Measurements from ENCODE around the gene CLPTM1L. TPM values are rescaled to one million over a fixed set of nuclear protein-coding genes. Genes with fewer than 3 reads are reported as not detected.

CLPTM1L gene, protein sequence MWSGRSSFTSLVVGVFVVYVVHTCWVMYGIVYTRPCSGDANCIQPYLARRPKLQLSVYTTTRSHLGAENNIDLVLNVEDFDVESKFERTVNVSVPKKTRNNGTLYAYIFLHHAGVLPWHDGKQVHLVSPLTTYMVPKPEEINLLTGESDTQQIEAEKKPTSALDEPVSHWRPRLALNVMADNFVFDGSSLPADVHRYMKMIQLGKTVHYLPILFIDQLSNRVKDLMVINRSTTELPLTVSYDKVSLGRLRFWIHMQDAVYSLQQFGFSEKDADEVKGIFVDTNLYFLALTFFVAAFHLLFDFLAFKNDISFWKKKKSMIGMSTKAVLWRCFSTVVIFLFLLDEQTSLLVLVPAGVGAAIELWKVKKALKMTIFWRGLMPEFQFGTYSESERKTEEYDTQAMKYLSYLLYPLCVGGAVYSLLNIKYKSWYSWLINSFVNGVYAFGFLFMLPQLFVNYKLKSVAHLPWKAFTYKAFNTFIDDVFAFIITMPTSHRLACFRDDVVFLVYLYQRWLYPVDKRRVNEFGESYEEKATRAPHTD
- 144 and 197 TPM in 2 replicates for total RNA-seq

DNA sequence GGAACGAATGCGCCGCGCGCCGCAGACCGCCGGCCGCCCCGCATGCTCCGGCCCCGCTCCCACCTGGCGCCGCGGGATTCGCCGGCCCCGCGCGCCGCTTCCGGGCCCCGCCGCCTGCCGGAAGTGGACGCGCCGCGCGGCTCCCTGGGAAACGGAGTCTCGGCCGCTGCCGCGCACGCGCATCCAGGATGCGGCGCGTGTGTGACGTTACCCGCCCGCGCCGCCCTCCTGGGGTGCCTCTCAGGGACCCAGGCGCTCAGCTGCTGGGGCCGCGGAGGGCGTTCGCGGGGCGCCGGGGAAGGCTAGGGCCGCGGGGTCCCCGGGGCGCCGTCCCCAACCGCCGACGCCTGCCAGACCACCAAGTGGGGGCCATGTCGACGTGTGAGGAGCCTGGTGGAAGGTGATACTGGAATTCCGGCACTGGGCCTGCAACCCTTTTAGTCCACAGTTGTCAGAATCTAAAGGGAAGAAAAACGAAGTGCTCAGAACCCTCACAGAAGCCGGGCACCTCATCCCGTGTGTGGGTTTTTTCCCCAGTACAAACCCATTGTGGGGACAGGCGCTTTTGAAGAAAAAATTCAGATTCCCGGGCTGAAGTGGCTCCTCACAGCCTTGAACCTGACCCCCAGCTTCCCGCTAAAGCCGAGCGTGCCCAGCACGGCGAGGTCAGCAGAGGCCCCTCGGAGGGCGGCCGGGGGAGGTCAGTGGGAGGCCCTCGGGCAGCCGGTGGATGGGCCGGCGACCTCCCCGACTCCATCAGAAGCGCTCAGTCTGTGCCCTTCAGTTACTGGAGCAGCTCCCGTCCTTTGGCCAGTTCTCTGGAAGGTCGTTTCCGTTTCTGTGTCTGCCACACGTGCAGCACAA, at the start of gene CLPTM1L:
Gene CLPTM1L (minus strand): TSS at position 125 of the 864 bp plus-strand sequence. CDS start 258 bp downstream, outside the sequence.

DNA sequence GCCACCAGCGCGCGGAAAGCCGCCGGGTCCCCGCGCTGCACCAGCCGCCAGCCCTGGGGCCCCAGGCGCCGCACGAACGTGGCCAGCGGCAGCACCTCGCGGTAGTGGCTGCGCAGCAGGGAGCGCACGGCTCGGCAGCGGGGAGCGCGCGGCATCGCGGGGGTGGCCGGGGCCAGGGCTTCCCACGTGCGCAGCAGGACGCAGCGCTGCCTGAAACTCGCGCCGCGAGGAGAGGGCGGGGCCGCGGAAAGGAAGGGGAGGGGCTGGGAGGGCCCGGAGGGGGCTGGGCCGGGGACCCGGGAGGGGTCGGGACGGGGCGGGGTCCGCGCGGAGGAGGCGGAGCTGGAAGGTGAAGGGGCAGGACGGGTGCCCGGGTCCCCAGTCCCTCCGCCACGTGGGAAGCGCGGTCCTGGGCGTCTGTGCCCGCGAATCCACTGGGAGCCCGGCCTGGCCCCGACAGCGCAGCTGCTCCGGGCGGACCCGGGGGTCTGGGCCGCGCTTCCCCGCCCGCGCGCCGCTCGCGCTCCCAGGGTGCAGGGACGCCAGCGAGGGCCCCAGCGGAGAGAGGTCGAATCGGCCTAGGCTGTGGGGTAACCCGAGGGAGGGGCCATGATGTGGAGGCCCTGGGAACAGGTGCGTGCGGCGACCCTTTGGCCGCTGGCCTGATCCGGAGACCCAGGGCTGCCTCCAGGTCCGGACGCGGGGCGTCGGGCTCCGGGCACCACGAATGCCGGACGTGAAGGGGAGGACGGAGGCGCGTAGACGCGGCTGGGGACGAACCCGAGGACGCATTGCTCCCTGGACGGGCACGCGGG, 49.9 kb downstream of the CLPTM1L start, which contains the start of gene TERT:
Gene TERT (minus strand): TSS at position 234 of the 815 bp plus-strand sequence. CDS start 79 bp downstream, at position 155.

Small RNA genes lying within 50 kb of the gene (small RNA-seq; reads per million reads assigned to genes)
- not detected for gene MIR4457

Other genes with a start within 250 kb of the CLPTM1L start
- 1.4 and 4.3 TPM in 2 replicates for gene SLC12A7, start 233.0 kb downstream of the CLPTM1L start, total RNA-seq
- gene SLC6A19, start 143.5 kb downstream of the CLPTM1L start, total RNA-seq, result not detected in 2 replicates
- not detected in 2 replicates for gene SLC6A18, start 119.7 kb downstream of the CLPTM1L start, total RNA-seq
- not detected in 2 replicates for gene TERT, start 50.0 kb downstream of the CLPTM1L start, total RNA-seq
- gene SLC6A3, start 100.3 kb upstream of the CLPTM1L start, total RNA-seq, result not detected in 2 replicates
- 114 and 115 TPM in 2 replicates for gene LPCAT1, start 178.9 kb upstream of the CLPTM1L start, total RNA-seq

Measured in placental epithelial cell (primary cell).